ENCODE data around the gene TTYH2. TPM values are rescaled to one million over a fixed set of nuclear protein-coding genes. Genes with fewer than 3 reads are reported as not detected.

Gene TTYH2
- polyA plus RNA-seq, 1 donor from 2014 or later, result 2.5 TPM

- H3K9ac ChIP-seq (ENCODE audit: low read length), result no peak overlapping the region
- H3K9me3 ChIP-seq (ENCODE audit: low read length), result no peaks in the 10 kb centered on the region
- no peaks in the 10 kb centered on the region for H3K9me2 ChIP-seq (ENCODE audit: insufficient read depth, low read length)
- no peaks in the 10 kb centered on the region for H3F3A ChIP-seq (ENCODE audit: insufficient read depth, low read length, poor library complexity, severe bottlenecking)
- H4K20me1 ChIP-seq (ENCODE audit: insufficient read depth), result no peaks in the 10 kb centered on the region
- TF ChIP-seq TAF1 (IDR thresholded peaks at IDR 0.05; ENCODE audit: low read depth) (no peak), MXI1 (conservative IDR thresholded peaks at IDR 0.05; ENCODE audit: poor library complexity, severe bottlenecking) (no peak), EP300 (conservative IDR thresholded peaks at IDR 0.05; ENCODE audit: poor library complexity, severe bottlenecking) (no peak), RAD21 (conservative IDR thresholded peaks at IDR 0.05) (no peak), EZH2 (IDR thresholded peaks at IDR 0.05; ENCODE audit: borderline replicate concordance, insufficient read depth, low read length, poor library complexity, severe bottlenecking) (no peak), CTCF (IDR thresholded peaks at IDR 0.05; ENCODE audit: poor library complexity, severe bottlenecking) (no peak), REST (IDR thresholded peaks at IDR 0.05; ENCODE audit: borderline replicate concordance) (no peak), POLR2AphosphoS5 (IDR thresholded peaks at IDR 0.05) (no peak), SMC3 (conservative IDR thresholded peaks at IDR 0.05; ENCODE audit: poor library complexity) (no peak)
- H3K27me3 ChIP-seq (ENCODE audit: insufficient read depth, low read depth, low read length), result no peaks in the 10 kb centered on the region
- no peaks in the 10 kb centered on the region for H3K79me2 ChIP-seq (replicated peaks; ENCODE audit: insufficient read depth, low read length)
- H3K27ac ChIP-seq (ENCODE audit: low read length), result no peak overlapping the region
- no peak overlapping the region for H3K4me3 ChIP-seq (ENCODE audit: low read length)
- H3K36me3 ChIP-seq (ENCODE audit: insufficient read depth, low read length), result no peaks in the 10 kb centered on the region
- H3K4me2 ChIP-seq (ENCODE audit: low read length), result no peak overlapping the region
- H2AFZ ChIP-seq (ENCODE audit: low read depth, low read length), result no peak overlapping the region
Observed at GRCh38 chr17:74267987-74268499, 54.7 kb downstream of the TTYH2 start.

DNA sequence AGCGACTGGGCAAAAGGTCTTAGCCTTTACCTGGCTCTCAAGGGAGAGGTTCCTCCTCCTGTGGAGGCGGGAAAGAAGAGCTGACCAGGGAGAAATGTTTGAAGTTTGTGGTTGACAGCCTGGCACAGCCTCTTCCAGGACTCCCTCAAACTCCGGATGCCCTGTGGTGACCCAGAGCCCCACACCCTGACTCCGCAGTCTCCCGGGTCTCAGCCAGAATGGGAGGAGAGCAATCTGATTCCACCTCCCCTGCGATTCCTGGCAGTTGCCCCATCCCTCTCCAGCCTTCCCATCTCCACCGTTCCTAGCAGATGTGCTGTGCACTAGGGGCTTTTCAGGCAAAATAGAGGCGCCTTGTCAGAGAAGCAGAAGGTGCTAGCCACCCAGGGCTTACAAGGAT lies 55.2 kb downstream of the TTYH2 start:
- H3K4me2 ChIP-seq (ENCODE audit: low read length), result no peak overlapping the region
- H2AFZ ChIP-seq (ENCODE audit: low read depth, low read length), result no peak overlapping the region
- no peaks in the 10 kb centered on the region for H4K20me1 ChIP-seq (ENCODE audit: insufficient read depth)
- H3F3A ChIP-seq (ENCODE audit: insufficient read depth, low read length, poor library complexity, severe bottlenecking), result no peaks in the 10 kb centered on the region
- TF ChIP-seq TAF1 (IDR thresholded peaks at IDR 0.05; ENCODE audit: low read depth) (no peak), SMC3 (conservative IDR thresholded peaks at IDR 0.05; ENCODE audit: poor library complexity) (no peak), POLR2AphosphoS5 (IDR thresholded peaks at IDR 0.05) (no peak)
- H3K27me3 ChIP-seq (ENCODE audit: insufficient read depth, low read depth, low read length), result no peaks in the 10 kb centered on the region
- H3K9me3 ChIP-seq (ENCODE audit: low read length), result no peaks in the 10 kb centered on the region
- H3K9ac ChIP-seq (ENCODE audit: low read length), result no peak overlapping the region
- H3K36me3 ChIP-seq (ENCODE audit: insufficient read depth, low read length), result no peaks in the 10 kb centered on the region
- H3K4me3 ChIP-seq (ENCODE audit: low read length), result no peak overlapping the region
- no peaks in the 10 kb centered on the region for H3K79me2 ChIP-seq (replicated peaks; ENCODE audit: insufficient read depth, low read length)
- no peaks in the 10 kb centered on the region for H3K9me2 ChIP-seq (ENCODE audit: insufficient read depth, low read length)
- H3K27ac ChIP-seq (ENCODE audit: low read length), result no peak overlapping the region
